GM21786 (cell line): ENCODE data around the gene TMEM117.

Experiments
- ATAC-seq: cut with Tn5 transposase; IDR thresholded peaks from one replicate; pipeline ENCODE4 v1.9.1; 2021; ENCODE audit not compliant: unreplicated experiment

The TMEM117 gene

GRCh38 chr12:44088647-44089046 is 252.8 kb downstream of the TMEM117 start:
- no peak for ATAC-seq

- ATAC-seq: no peak
Observed at GRCh38 chr12:44091948-44092606, 256.2 kb downstream of the TMEM117 start.

GRCh38 chr12:44098786-44099185 is 262.9 kb downstream of the TMEM117 start:
- no peak for ATAC-seq

- ATAC-seq: no peak
Observed at GRCh38 chr12:44099486-44099885, 263.6 kb downstream of the TMEM117 start.

- no peak for ATAC-seq
Observed at GRCh38 chr12:44100264-44100663, 264.4 kb downstream of the TMEM117 start.

- ATAC-seq: no peak
Observed at GRCh38 chr12:44101475-44101874, 265.6 kb downstream of the TMEM117 start.

GRCh38 chr12:44114906-44115305 is 279.0 kb downstream of the TMEM117 start:
- ATAC-seq: no peak

GRCh38 chr12:44117337-44117736 is 281.5 kb downstream of the TMEM117 start:
- no peak for ATAC-seq

- ATAC-seq: no peak
Observed at GRCh38 chr12:44118946-44119345, 283.1 kb downstream of the TMEM117 start.

- ATAC-seq: no peak
Observed at GRCh38 chr12:44126806-44127205, 290.9 kb downstream of the TMEM117 start.

GRCh38 chr12:44127966-44128710 is 292.3 kb downstream of the TMEM117 start:
- ATAC-seq: no peak

GRCh38 chr12:44143175-44143574 is 307.3 kb downstream of the TMEM117 start:
- no peak for ATAC-seq

- ATAC-seq: no peak
Observed at GRCh38 chr12:44148936-44149335, 313.1 kb downstream of the TMEM117 start.

- ATAC-seq: no peak
Observed at GRCh38 chr12:44154128-44154527, 318.2 kb downstream of the TMEM117 start.

- ATAC-seq: no peak
Observed at GRCh38 chr12:44155358-44155757, 319.5 kb downstream of the TMEM117 start.

GRCh38 chr12:44157359-44157758 is 321.5 kb downstream of the TMEM117 start:
- ATAC-seq: peak; percentile 85

GRCh38 chr12:44158746-44159145 is 322.9 kb downstream of the TMEM117 start:
- ATAC-seq: no peak

- ATAC-seq: no peak
Observed at GRCh38 chr12:44159216-44159615, 323.3 kb downstream of the TMEM117 start.

- no peak for ATAC-seq
Observed at GRCh38 chr12:44159862-44160261, 324.0 kb downstream of the TMEM117 start.

- ATAC-seq: no peak
Observed at GRCh38 chr12:44162961-44163360, 327.1 kb downstream of the TMEM117 start.

GRCh38 chr12:44174053-44174452 is 338.2 kb downstream of the TMEM117 start:
- no peak for ATAC-seq

GRCh38 chr12:44184499-44185206 is 348.8 kb downstream of the TMEM117 start:
- peak; percentile 80 for ATAC-seq
